A549 (cell line): ENCODE results near the gene ST8SIA5. TPM values are rescaled to one million over a fixed set of nuclear protein-coding genes. Genes with fewer than 3 reads are reported as not detected.

Experiments used
- ATAC-seq, 2 experiments: fragments of 200-7000 bp in 1 of 2; fragments of >200 bp in 1 of 2; cut with Nextera tagmentation in 1 of 2; cut with Tn5 transposase in 1 of 2; 3 replicates each; pipeline versions ENCODE4 v1.8.0 to v1.9.1; 2018 to 2020; ENCODE audit warnings: mild to moderate bottlenecking in 1 of 2, moderate library complexity in 1 of 2
- CTCF ChIA-PET: fragments of 300-600 bp; sonication (Branson Sonifier 250); formaldehyde crosslinking; extraction: SDS; loops from one replicate; lab custom pipeline; 2021; ENCODE audit warnings: antibody characterized with exemption, inconsistent platforms; lab: Yijun Ruan, JAX
- POLR2A ChIA-PET: fragments of 350-600 bp; formaldehyde crosslinking; extraction: SDS; loops from one replicate; lab custom pipeline; 2021; ENCODE audit warnings: antibody characterized with exemption, inconsistent platforms; lab: Yijun Ruan, JAX
- DNase-seq, 2 experiments: peaks; one replicate each; pipeline versions ENCODE4 v3.0.0 to v3.0.0-alpha.2; 2011 to 2016; ENCODE audit warnings: low read depth in 1 of 2, low spot score in 1 of 2
- FAIRE-seq: peaks from 2 replicates; lab custom pipeline; 2011; peaks lifted over from hg19 to GRCh38; lab: Jason Lieb, UNC
- H3K27ac ChIP-seq, 2 experiments: fragments of >200 bp; sonication (Bioruptor Twin); formaldehyde crosslinking; 3 replicates each; pipeline ENCODE4 v1.5.1; 2016 to 2017
- H3K4me1 ChIP-seq: fragments of >200 bp; sonication (Bioruptor Twin); formaldehyde crosslinking; 3 replicates; pipeline ENCODE4 v1.6.1; 2016
- H3K4me2 ChIP-seq: fragments of >200 bp; sonication (Bioruptor Twin); formaldehyde crosslinking; 3 replicates; pipeline ENCODE4 v1.6.1; 2016
- H3K4me3 ChIP-seq: fragments of >200 bp; sonication (Bioruptor Twin); formaldehyde crosslinking; 3 replicates; pipeline ENCODE4 v1.5.1; 2016
- H3K9me3 ChIP-seq: fragments of >200 bp; sonication (Bioruptor Twin); formaldehyde crosslinking; 3 replicates; pipeline ENCODE4 v1.6.1; 2016
- BHLHE40 ChIP-seq: IDR thresholded peaks from 2 replicates; pipeline ENCODE4 v1.6.1; 2012; ENCODE audit warnings: low read depth, low read length, inconsistent platforms
- CBX8 ChIP-seq: fragments of 200-600 bp; sonication (generic); IDR thresholded peaks from 2 replicates; pipeline ENCODE4 v1.6.1; 2016
- CHD2 ChIP-seq: fragments of 150-350 bp; IDR thresholded peaks from 2 replicates; pipeline ENCODE4 v1.6.1; 2014; ENCODE audit warnings: low read length; ENCODE audit not compliant: partially characterized antibody
- EHMT2 ChIP-seq: fragments of 200-600 bp; sonication (generic); IDR thresholded peaks from 2 replicates; pipeline ENCODE4 v1.6.1; 2016; ENCODE audit warnings: antibody characterized with exemption, low read depth, mild to moderate bottlenecking, moderate library complexity
- ESRRA ChIP-seq: fragments of 150-350 bp; IDR thresholded peaks from 2 replicates; pipeline ENCODE4 v1.6.1; 2014; ENCODE audit warnings: mild to moderate bottlenecking, low read length, borderline replicate concordance
- FOSB ChIP-seq: fragments of 250-450 bp; sonication (Bioruptor Pico); IDR thresholded peaks from 2 replicates; pipeline ENCODE4 v1.5.0; 2020; ENCODE audit warnings: mild to moderate bottlenecking, moderate library complexity
- FOSL2 ChIP-seq, 2 experiments: fragments of 450-650 bp in 1 of 2; fragments of >200 bp in 1 of 2; sonication (Bioruptor Twin) in 1 of 2; formaldehyde crosslinking; IDR thresholded peaks; 2 replicates each; pipeline versions ENCODE4 v1.5.0 to v1.6.1; 2016 to 2020; ENCODE audit warnings: mild to moderate bottlenecking in 1 of 2, moderate library complexity in 1 of 2
- FOXS1 ChIP-seq: fragments of 250-450 bp; sonication (Bioruptor Pico); IDR thresholded peaks from 2 replicates; pipeline ENCODE4 v1.5.0; 2020; ENCODE audit warnings: mild to moderate bottlenecking, moderate library complexity
- HOXA7 ChIP-seq: fragments of 250-450 bp; sonication (Bioruptor Pico); IDR thresholded peaks from 2 replicates; pipeline ENCODE4 v1.5.0; 2020; ENCODE audit warnings: mild to moderate bottlenecking, moderate library complexity
- JUNB ChIP-seq: fragments of >200 bp; sonication (Bioruptor Twin); formaldehyde crosslinking; IDR thresholded peaks from 2 replicates; pipeline ENCODE4 v1.6.1; 2016
- KDM1A ChIP-seq: fragments of 200-600 bp; sonication (generic); IDR thresholded peaks from 2 replicates; pipeline ENCODE4 v1.6.1; 2016; ENCODE audit warnings: low read depth, mild to moderate bottlenecking
- NFE2L2 ChIP-seq: fragments of 150-350 bp; conservative IDR thresholded peaks from 2 replicates; pipeline ENCODE4 v1.6.1; 2014; ENCODE audit warnings: low read length
- POLR2AphosphoS2 ChIP-seq: conservative IDR thresholded peaks from 2 replicates; pipeline ENCODE4 v1.6.1; 2012; ENCODE audit warnings: low read length, improper control_type of control experiment, inconsistent platforms
- RARB ChIP-seq: fragments of 250-450 bp; sonication (Bioruptor Pico); IDR thresholded peaks from 2 replicates; pipeline ENCODE4 v1.8.0; 2021; ENCODE audit warnings: mild to moderate bottlenecking, moderate library complexity
- RNF2 ChIP-seq: fragments of 200-600 bp; sonication (generic); IDR thresholded peaks from 2 replicates; pipeline ENCODE4 v1.6.1; 2016; ENCODE audit warnings: low read depth, mild to moderate bottlenecking, antibody characterized with exemption, moderate library complexity, borderline replicate concordance
- SMC3 ChIP-seq: fragments of >200 bp; sonication (Bioruptor Twin); formaldehyde crosslinking; IDR thresholded peaks from 3 replicates; pipeline ENCODE4 v1.6.1; 2018; ENCODE audit warnings: inconsistent platforms
- TP53 ChIP-seq: fragments of 250-450 bp; sonication (Bioruptor Pico); IDR thresholded peaks from 2 replicates; pipeline ENCODE4 v1.5.0; 2021; ENCODE audit warnings: mild to moderate bottlenecking, moderate library complexity
- WGBS: methylation state at CpG from one replicate; pipeline ENCODE4 v1.1.6; 2017; ENCODE audit errors: missing lambda C conversion rate; 5-methylcytosine and 5-hydroxymethylcytosine counted together
- polyA plus RNA-seq, 4 experiments: library from polyadenylated mRNA; depleted of rRNA in 3 of 4; stranded (reverse); fragments of >200 nt; fragmentation: RNase III in 1 of 4; extraction: RNeasy Plus Mini Kit Qiagen cat#74134 plus additional on column Dnase treatment in 1 of 4; gene quantifications; 2 replicates in 3 of 4; 3 replicates in 1 of 4; pipeline ENCODE4 v1.2.3, GENCODE V29; 2011 to 2017
- TF ChIP-seq, protein P1 (sequence below): fragments of 150-350 bp; IDR thresholded peaks from 2 replicates; pipeline ENCODE4 v1.6.1; 2014; ENCODE audit warnings: low read depth, mild to moderate bottlenecking, low read length
- TF ChIP-seq, protein P2 (sequence below): IDR thresholded peaks from 2 replicates; pipeline ENCODE4 v1.6.1; 2012; ENCODE audit warnings: low read depth, borderline replicate concordance
- TF ChIP-seq, protein P3 (sequence below): fragments of >200 bp; sonication (Bioruptor Twin); formaldehyde crosslinking; IDR thresholded peaks from 2 replicates; pipeline ENCODE4 v1.6.1; 2016
- TF ChIP-seq, protein P4 (sequence below): IDR thresholded peaks from 2 replicates; pipeline ENCODE4 v1.6.1; 2012

The ST8SIA5 gene
- polyA plus RNA-seq, 2 of the 4 experiments (the other 2 are of a cell fraction), result not detected

DNA sequence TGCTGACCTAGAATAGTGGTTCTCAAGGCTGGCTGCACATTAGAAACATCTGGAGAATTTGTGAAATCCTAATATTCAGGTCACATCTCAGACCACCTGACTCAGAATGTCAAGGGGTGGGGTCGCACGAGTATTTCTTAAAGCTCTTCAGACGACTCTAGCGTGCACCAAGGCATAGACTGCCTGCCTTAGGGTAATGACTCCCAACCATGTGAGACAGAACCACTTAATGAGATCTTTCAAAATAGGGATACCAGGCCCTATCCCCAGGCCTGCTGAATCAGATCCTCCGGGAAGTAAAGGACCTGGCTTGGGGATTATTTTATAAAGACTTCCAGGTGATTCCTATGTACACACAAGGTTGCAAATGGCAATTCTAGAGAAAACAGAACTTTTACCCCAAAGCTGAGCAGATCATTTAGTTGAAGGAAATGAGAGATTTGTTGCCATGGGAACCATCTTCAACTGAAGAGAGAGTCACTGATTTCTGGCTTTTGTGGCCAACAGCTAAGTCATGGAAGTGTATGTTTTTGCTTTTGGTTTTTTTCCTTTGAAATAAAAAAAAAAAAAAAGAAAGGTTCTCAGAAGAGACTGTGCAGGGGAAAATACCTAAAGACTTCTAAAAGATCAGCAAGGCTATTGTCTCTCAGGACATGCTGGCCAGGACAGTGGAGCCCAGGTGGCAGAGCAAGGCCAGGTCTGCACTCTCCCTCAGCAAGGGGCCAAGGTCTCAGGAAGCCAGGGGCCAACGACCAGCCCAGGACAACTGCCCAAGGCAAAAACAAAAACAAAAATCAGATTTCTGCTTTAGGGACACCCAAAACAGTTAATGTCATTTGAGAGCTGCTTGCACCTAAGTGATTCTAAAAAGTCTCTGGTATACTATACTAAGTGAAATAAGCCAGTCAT, 84.5 kb downstream of the ST8SIA5 start:
- H3K4me2 ChIP-seq, result no peak overlapping the region
- ATAC-seq (no peak), DNase-seq (no peak), FAIRE-seq (no peak)
- H3K4me3 ChIP-seq, result no peak overlapping the region
- ChIA-PET CTCF (interaction anchor here (1.2 to 3.1 kb wide), 2 partner anchors 10 to 14 kb away, joined by 4 to 17 read pairs; no protein-coding TSS in a partner anchor), POLR2A (no interaction called here)
- no peak for TF ChIP-seq BHLHE40
- TF ChIP-seq HOXA7 (CRISPR knock-in tag), result no peak
- no peak for TF ChIP-seq SMC3
- H3K9me3 ChIP-seq, result no peaks in the 10 kb centered on the region
- H3K27ac ChIP-seq, result no peak overlapping the region
- WGBS, result 69% methylated on average over 6 of the region's 6 CpGs
- no peaks in the 10 kb centered on the region for H3K4me1 ChIP-seq

DNA sequence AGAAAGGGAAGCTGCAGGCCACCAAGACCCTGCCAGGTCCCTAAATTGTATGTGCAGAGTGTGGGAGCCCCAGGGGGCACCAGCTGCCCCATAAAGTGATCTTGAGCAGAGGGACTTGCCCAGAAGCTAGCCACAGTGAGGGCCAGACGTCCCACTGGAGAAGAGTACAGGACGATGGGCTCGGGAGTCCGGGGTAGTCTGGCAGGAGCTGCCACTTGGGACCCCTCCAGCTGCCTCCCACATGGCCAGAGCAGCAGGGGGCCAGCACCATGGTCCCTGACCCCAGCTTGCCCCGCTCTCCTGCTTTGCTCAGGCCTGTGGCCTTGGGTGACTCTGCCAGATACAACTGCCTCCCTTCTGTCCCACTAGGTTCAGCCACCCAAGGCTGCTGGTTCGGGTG, 88.2 kb downstream of the ST8SIA5 start:
- Histone ChIP-seq H3K4me2 (no peak overlapping the region), H3K27ac (no peak overlapping the region), H3K4me3 (no peak overlapping the region), H3K4me1 (no peaks in the 10 kb centered on the region), H3K9me3 (no peaks in the 10 kb centered on the region)
- DNase-seq (no peak), FAIRE-seq (no peak), ATAC-seq (no peak)
- no CpG with 5 or more reads among the region's 6 CpGs for WGBS
- POLR2A ChIA-PET, result no interaction called here
- TF ChIP-seq, protein P1, sequence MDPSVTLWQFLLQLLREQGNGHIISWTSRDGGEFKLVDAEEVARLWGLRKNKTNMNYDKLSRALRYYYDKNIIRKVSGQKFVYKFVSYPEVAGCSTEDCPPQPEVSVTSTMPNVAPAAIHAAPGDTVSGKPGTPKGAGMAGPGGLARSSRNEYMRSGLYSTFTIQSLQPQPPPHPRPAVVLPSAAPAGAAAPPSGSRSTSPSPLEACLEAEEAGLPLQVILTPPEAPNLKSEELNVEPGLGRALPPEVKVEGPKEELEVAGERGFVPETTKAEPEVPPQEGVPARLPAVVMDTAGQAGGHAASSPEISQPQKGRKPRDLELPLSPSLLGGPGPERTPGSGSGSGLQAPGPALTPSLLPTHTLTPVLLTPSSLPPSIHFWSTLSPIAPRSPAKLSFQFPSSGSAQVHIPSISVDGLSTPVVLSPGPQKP, result no peak
- TF ChIP-seq, protein P2, sequence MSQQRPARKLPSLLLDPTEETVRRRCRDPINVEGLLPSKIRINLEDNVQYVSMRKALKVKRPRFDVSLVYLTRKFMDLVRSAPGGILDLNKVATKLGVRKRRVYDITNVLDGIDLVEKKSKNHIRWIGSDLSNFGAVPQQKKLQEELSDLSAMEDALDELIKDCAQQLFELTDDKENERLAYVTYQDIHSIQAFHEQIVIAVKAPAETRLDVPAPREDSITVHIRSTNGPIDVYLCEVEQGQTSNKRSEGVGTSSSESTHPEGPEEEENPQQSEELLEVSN, result no peak
- TF ChIP-seq EHMT2, result no peak
- TF ChIP-seq FOSB (CRISPR knock-in tag), result no peak
- TF ChIP-seq, protein P3, sequence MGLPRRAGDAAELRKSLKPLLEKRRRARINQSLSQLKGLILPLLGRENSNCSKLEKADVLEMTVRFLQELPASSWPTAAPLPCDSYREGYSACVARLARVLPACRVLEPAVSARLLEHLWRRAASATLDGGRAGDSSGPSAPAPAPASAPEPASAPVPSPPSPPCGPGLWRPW, result no peak
- CTCF ChIA-PET, result interaction anchor here (1.2 kb wide), 1 partner anchor 11 kb away, joined by 7 read pairs; no protein-coding TSS in a partner anchor

DNA sequence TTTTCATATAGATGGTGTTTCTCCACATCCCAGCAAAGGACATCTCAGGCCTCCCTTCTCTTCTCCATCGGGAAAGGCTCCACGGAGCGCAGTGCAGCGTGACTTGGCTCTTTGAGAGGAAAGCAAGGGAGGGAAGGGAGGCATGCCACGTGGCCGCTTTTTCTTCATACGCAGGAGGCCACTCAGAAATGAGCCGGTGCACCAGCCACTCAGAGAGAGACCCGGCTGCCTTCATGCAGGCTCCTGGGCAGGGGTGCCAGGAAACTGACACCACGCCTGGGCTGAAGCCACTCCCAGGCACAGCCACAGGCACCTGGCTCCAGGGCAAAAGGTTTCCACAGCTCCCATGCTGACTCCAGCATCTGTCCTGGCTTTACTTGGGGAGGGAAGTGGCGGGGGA, 88.7 kb downstream of the ST8SIA5 start:
- CTCF ChIA-PET, result interaction anchor here (1.2 kb wide), 1 partner anchor 10 kb away, joined by 7 read pairs; no protein-coding TSS in a partner anchor
- no peak for TF ChIP-seq KDM1A
- TF ChIP-seq, protein P1, result no peak
- TF ChIP-seq CBX8, result no peak
- TF ChIP-seq, protein P4, sequence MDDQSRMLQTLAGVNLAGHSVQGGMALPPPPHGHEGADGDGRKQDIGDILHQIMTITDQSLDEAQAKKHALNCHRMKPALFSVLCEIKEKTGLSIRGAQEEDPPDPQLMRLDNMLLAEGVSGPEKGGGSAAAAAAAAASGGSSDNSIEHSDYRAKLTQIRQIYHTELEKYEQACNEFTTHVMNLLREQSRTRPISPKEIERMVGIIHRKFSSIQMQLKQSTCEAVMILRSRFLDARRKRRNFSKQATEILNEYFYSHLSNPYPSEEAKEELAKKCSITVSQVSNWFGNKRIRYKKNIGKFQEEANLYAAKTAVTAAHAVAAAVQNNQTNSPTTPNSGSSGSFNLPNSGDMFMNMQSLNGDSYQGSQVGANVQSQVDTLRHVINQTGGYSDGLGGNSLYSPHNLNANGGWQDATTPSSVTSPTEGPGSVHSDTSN, result no peak
- no peak for TF ChIP-seq ESRRA
- no peak for TF ChIP-seq SMC3
- no peak for TF ChIP-seq FOXS1 (CRISPR knock-in tag)
- TF ChIP-seq TP53 (CRISPR knock-in tag), result no peak
- TF ChIP-seq FOSL2 (IDR thresholded peaks at IDR 0.05), result no peak
- TF ChIP-seq FOSL2 (CRISPR knock-in tag; IDR thresholded peaks at IDR 0.05), result no peak
- no peak for TF ChIP-seq RNF2
- no peak for TF ChIP-seq CHD2
- TF ChIP-seq JUNB, result no peak
- no peak for TF ChIP-seq POLR2AphosphoS2
- no peak for TF ChIP-seq NFE2L2
- no peak for TF ChIP-seq RARB
- TF ChIP-seq, all 56 proteins: peak for 0
- Histone ChIP-seq H3K4me3 (no peak overlapping the region), H3K9me3 (no peaks in the 10 kb centered on the region), H3K27ac (no peak overlapping the region), H3K4me1 (no peaks in the 10 kb centered on the region), H3K4me2 (no peak overlapping the region)
- no peak for ATAC-seq
- FAIRE-seq, result no peak
- POLR2A ChIA-PET, result no interaction called here
- DNase-seq, result no peak
- WGBS, result 45% methylated on average over 10 of the region's 11 CpGs
